HCT116 (cell line): ENCODE data around the gene TAF1D.
"Not testable (repeated sequence)": the region's sequence is repeated elsewhere in the genome, so short reads cannot be mapped to it uniquely, and the experiment has no call there.

Experiments
- ATF3 ChIP-seq: IDR thresholded peaks from 2 replicates; pipeline ENCODE4 v1.6.1; 2012
- CEBPB ChIP-seq: IDR thresholded peaks from 2 replicates; pipeline ENCODE4 v1.6.1; 2012; ENCODE audit warnings: low read depth
- CTCF ChIP-seq, 3 experiments: fragments of 200-600 bp in 1 of 3; sonication (generic) in 1 of 3; IDR thresholded peaks in 2 of 3; conservative IDR thresholded peaks in 1 of 3; 2 replicates each; pipeline ENCODE4 v1.5.1; 2012 to 2017; ENCODE audit warnings: low read depth in 2 of 3, low read length in 2 of 3, antibody characterized with exemption in 1 of 3, borderline replicate concordance in 1 of 3, control low read depth in 1 of 3, mild to moderate bottlenecking in 1 of 3, mixed read lengths in 1 of 3, mixed run types in 1 of 3, moderate library complexity in 1 of 3; ENCODE audit not compliant: insufficient read depth in 1 of 3
- EZH2 ChIP-seq: fragments of 200-600 bp; sonication (generic); IDR thresholded peaks from 2 replicates; pipeline ENCODE4 v1.6.1; 2017; ENCODE audit warnings: antibody characterized with exemption, mixed run types
- JUND ChIP-seq: IDR thresholded peaks from 2 replicates; pipeline ENCODE4 v1.6.1; 2012
- MAX ChIP-seq: IDR thresholded peaks from 2 replicates; pipeline ENCODE4 v1.6.1; 2012
- POLR2A ChIP-seq: IDR thresholded peaks from 2 replicates; pipeline ENCODE4 v1.7.0; 2011; ENCODE audit warnings: borderline replicate concordance; ENCODE audit not compliant: insufficient read depth, insufficient read length; ENCODE audit errors: extremely low read depth
- POLR2AphosphoS5 ChIP-seq: IDR thresholded peaks from 2 replicates; pipeline ENCODE4 v1.6.1; 2011; ENCODE audit warnings: mild to moderate bottlenecking, low read depth, low read length, moderate library complexity
- SP1 ChIP-seq: IDR thresholded peaks from 2 replicates; pipeline ENCODE4 v1.6.1; 2012; ENCODE audit warnings: low read depth
- TCF7L2 ChIP-seq: IDR thresholded peaks from 2 replicates; pipeline ENCODE4 v1.7.0; 2011; ENCODE audit warnings: borderline replicate concordance, inconsistent platforms; ENCODE audit not compliant: insufficient read depth, insufficient read length; ENCODE audit errors: extremely low read depth
- ZBTB33 ChIP-seq: IDR thresholded peaks from 2 replicates; pipeline ENCODE4 v1.6.1; 2011; ENCODE audit warnings: mild to moderate bottlenecking, low read length, moderate library complexity; ENCODE audit not compliant: insufficient replicate concordance; ENCODE audit errors: extremely low read depth

- TF ChIP-seq POLR2AphosphoS5; ATF3; CTCF (IDR thresholded peaks at IDR 0.05 in 2 of 3, conservative IDR thresholded peaks at IDR 0.05 in 1 of 3; ENCODE audit: borderline replicate concordance in 1 of 3, insufficient read depth in 1 of 3, low read depth in 2 of 3, low read length in 2 of 3); SP1; CEBPB; MAX; EZH2; TCF7L2; POLR2A; JUND; ZBTB33: not testable (repeated sequence)
Observed at GRCh38 chr11:93774560-93774959, 33.3 kb upstream of the TAF1D start.
